ENCODE results near the gene PSTK. TPM values are rescaled to one million over a fixed set of nuclear protein-coding genes. Genes with fewer than 3 reads are reported as not detected.

The PSTK gene
- 12.5 and 18.1 TPM in 2 replicates for total RNA-seq (ENCODE audit: low replicate concordance)

- peaks cover 9% of the 10 kb centered on the region for H3F3A ChIP-seq (ENCODE audit: low read depth)
- peaks cover 9% of the 10 kb centered on the region for H3K4me1 ChIP-seq
- no peaks in the 10 kb centered on the region for H3K9me3 Mint-ChIP-seq
- no peaks in the 10 kb centered on the region for H3K36me3 Mint-ChIP-seq
- H3K4me1 Mint-ChIP-seq = peaks cover 5% of the 10 kb centered on the region
- peak within 1 kb of the TSS; percentile 95 for H3K4me3 ChIP-seq
- no peaks in the 10 kb centered on the region for H4K20me1 ChIP-seq (ENCODE audit: low read depth)
- H3K4me3 Mint-ChIP-seq = peak within 1 kb of the TSS; percentile 86
- H3K9ac ChIP-seq = peak within 1 kb of the TSS; percentile 97
- no peaks in the 10 kb centered on the region for H3K36me3 ChIP-seq
- H3K27ac ChIP-seq = peak within 1 kb of the TSS; percentile 99
- DNase-seq (ENCODE audit: low spot score) = peak; percentile 95
- TF ChIP-seq EZH2 (IDR thresholded peaks at IDR 0.05) (no peak), CTCF (IDR thresholded peaks at IDR 0.05) (peak; percentile 83)
- H3K9me3 ChIP-seq (ENCODE audit: low read depth) = no peaks in the 10 kb centered on the region
- peak within 1 kb of the TSS; percentile 93 for H3K27ac Mint-ChIP-seq
- no peaks in the 10 kb centered on the region for H3K27me3 ChIP-seq
- peak within 1 kb of the TSS; percentile 95 for H3K4me2 ChIP-seq
- H2AFZ ChIP-seq (replicated peaks) = peak within 1 kb of the TSS; percentile 98
- H3K27me3 Mint-ChIP-seq (ENCODE audit: insufficient read depth, low read depth) = peaks cover 3% of the 10 kb centered on the region
- no peaks in the 10 kb centered on the region for H3K79me2 ChIP-seq (ENCODE audit: low read depth)
Observed at GRCh38 chr10:122980209-122981065, at the start of gene PSTK. PSTK (plus strand) TSS chr10:122980401; CDS start chr10:122980480, 79 bp downstream.

- Histone ChIP-seq H3K36me3 (peaks cover 3% of the 10 kb centered on the region), H3K4me1 (no peaks in the 10 kb centered on the region), H3K9me3 (ENCODE audit: low read depth) (no peaks in the 10 kb centered on the region), H3K27me3 (no peaks in the 10 kb centered on the region), H3K79me2 (ENCODE audit: low read depth) (no peaks in the 10 kb centered on the region), H3K27ac (no peak overlapping the region), H4K20me1 (ENCODE audit: low read depth) (no peaks in the 10 kb centered on the region), H3K9ac (no peak overlapping the region), H3F3A (ENCODE audit: low read depth) (no peaks in the 10 kb centered on the region), H3K4me3 (no peak overlapping the region), H3K4me2 (no peak overlapping the region), H2AFZ (replicated peaks) (no peak overlapping the region)
- TF ChIP-seq CTCF (IDR thresholded peaks at IDR 0.05) (no peak), EZH2 (IDR thresholded peaks at IDR 0.05) (no peak), EZH2phosphoT487 (IDR thresholded peaks at IDR 0.05) (no peak)
- DNase-seq (ENCODE audit: low spot score) = no peak
- H3K36me3 Mint-ChIP-seq = peaks cover 8% of the 10 kb centered on the region
- no peaks in the 10 kb centered on the region for H3K27me3 Mint-ChIP-seq (ENCODE audit: insufficient read depth, low read depth)
- H3K4me3 Mint-ChIP-seq = no peak overlapping the region
- H3K9me3 Mint-ChIP-seq = no peaks in the 10 kb centered on the region
- H3K4me1 Mint-ChIP-seq = no peaks in the 10 kb centered on the region
- H3K27ac Mint-ChIP-seq = no peak overlapping the region
Observed at GRCh38 chr10:122931088-122931906, 48.9 kb upstream of the PSTK start.

DNA sequence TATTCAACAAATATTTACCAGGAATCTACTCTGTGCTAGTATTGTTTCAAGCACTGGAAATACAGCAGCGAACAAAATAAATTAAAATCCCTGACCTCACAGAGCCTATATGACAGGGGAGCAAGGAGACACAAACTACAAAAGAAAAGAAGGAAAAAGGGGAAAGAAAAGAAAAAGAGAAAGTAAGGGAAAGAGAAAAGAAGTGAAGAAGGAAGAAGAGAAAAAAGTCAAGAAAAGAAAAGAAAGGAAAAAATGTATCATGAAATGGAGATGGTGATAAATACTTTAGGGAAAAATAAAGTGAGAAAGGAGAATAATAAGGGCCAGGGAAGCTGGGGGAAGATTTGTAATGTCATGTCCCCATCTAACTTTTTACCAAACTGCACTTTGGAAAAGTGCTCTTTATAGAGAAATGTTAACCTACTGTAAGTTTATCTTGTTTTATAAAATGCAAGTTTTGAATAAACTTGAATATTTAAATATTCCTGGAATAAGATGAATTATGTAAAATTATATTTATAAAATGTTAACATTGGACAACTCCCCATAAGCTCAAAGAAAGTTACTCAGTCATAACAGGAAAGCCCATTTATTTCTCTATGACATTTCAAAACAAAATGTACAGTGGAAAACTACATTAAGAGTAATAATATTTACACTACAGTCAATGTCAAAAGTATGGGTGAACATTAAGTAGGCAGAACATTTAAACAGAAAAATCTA is 40.9 kb upstream of the PSTK start:
- no peaks in the 10 kb centered on the region for H3K9me3 Mint-ChIP-seq
- H3K27ac Mint-ChIP-seq = no peak overlapping the region
- Histone ChIP-seq H3K4me1 (no peaks in the 10 kb centered on the region), H3K4me2 (no peak overlapping the region), H3K36me3 (peaks cover 10% of the 10 kb centered on the region), H3K9ac (no peak overlapping the region), H3K4me3 (no peak overlapping the region), H3F3A (ENCODE audit: low read depth) (no peaks in the 10 kb centered on the region), H4K20me1 (ENCODE audit: low read depth) (no peaks in the 10 kb centered on the region), H3K79me2 (ENCODE audit: low read depth) (no peaks in the 10 kb centered on the region), H3K27ac (no peak overlapping the region), H3K27me3 (no peaks in the 10 kb centered on the region), H3K9me3 (ENCODE audit: low read depth) (no peaks in the 10 kb centered on the region), H2AFZ (replicated peaks) (no peak overlapping the region)
- H3K4me3 Mint-ChIP-seq = no peak overlapping the region
- H3K4me1 Mint-ChIP-seq = no peaks in the 10 kb centered on the region
- no peaks in the 10 kb centered on the region for H3K27me3 Mint-ChIP-seq (ENCODE audit: insufficient read depth, low read depth)
- H3K36me3 Mint-ChIP-seq = peaks cover 23% of the 10 kb centered on the region
- DNase-seq (ENCODE audit: low spot score) = no peak
- TF ChIP-seq EZH2 (IDR thresholded peaks at IDR 0.05) (no peak), EZH2phosphoT487 (IDR thresholded peaks at IDR 0.05) (no peak), CTCF (IDR thresholded peaks at IDR 0.05) (no peak)
